Psoas muscle (tissue), 8 donors: ENCODE results near the gene MRPL17. TPM values are rescaled to one million over a fixed set of nuclear protein-coding genes. Genes with fewer than 3 reads are reported as not detected.

Experiments used
- ATAC-seq, 4 donors: fragments of 200-7000 bp; cut with Tn5 transposase; one replicate each; pipeline ENCODE4 v1.9.1; 2020; ENCODE audit warnings: moderate library complexity in 3 of 4, mild to moderate bottlenecking in 2 of 4
- DNase-seq, 2 donors: peaks; one replicate each; pipeline ENCODE4 v3.0.0-alpha.2; 2020
- H3K27ac ChIP-seq: fragments of 200-600 bp; one replicate; pipeline ENCODE4 v1.8.0; 2022
- H3K27me3 ChIP-seq, 3 donors: fragments of 200-600 bp in 1 of 3; one replicate each; pipeline versions ENCODE4 v1.6.1 to v1.8.0; 2013 to 2022; ENCODE audit warnings: low read length in 2 of 3, mild to moderate bottlenecking in 2 of 3, moderate library complexity in 1 of 3; ENCODE audit not compliant: insufficient read depth in 3 of 3
- H3K36me3 ChIP-seq, 2 donors: fragments of 200-600 bp in 1 of 2; one replicate each; pipeline versions ENCODE4 v1.6.1 to v1.8.0; 2013 to 2022; ENCODE audit warnings: low read depth in 1 of 2, mild to moderate bottlenecking in 1 of 2, moderate library complexity in 1 of 2; ENCODE audit not compliant: insufficient read depth in 1 of 2
- H3K4me1 ChIP-seq: fragments of 200-600 bp; one replicate; pipeline ENCODE4 v1.8.0; 2022
- H3K4me3 ChIP-seq: fragments of 200-600 bp; one replicate; pipeline ENCODE4 v1.8.0; 2022; ENCODE audit warnings: mild to moderate bottlenecking
- H3K9me3 ChIP-seq: fragments of 200-600 bp; one replicate; pipeline ENCODE4 v1.8.0; 2022
- CTCF ChIP-seq: fragments of 200-600 bp; IDR thresholded peaks from one replicate; pipeline ENCODE4 v1.8.0; 2022; ENCODE audit warnings: antibody characterized with exemption
- WGBS, 3 donors: extraction: QIAGEN DNeasy Blood & Tissue Kit; methylation state at CpG; one replicate each; pipeline versions ENCODE4 v1.1.6 to v1.1.7; 2013; 5-methylcytosine and 5-hydroxymethylcytosine counted together
- intact Hi-C, 2 donors: fragments of 100-400 bp; cut with DNase I; formaldehyde crosslinking; loops; one replicate each; pipeline versions ENCODE4 v1.11.0 to v1.14.2; 2022
- polyA plus RNA-seq, 3 donors: library from polyadenylated mRNA; stranded (reverse); fragments of 200-250 nt; gene quantifications; one replicate each; pipeline ENCODE4 v1.2.3, GENCODE V29; 2013
- total RNA-seq, 4 donors: library from RNA; stranded (reverse); fragmentation: NEBNext Ultra II Directional in 2 of 4; extraction: Animal tissue kit (Norgen Biotek cat#: 25700) in 2 of 4; gene quantifications; one replicate each; pipeline versions ENCODE4 v1.2.1 to v1.2.4, GENCODE V29; 2021 to 2023
- donor health status: healthy with polysubstance abuse.
- donor health status: DM: no; HTN: no; CAD: no; lungs with moderate emphysema.
- donor health status: Bipolar disorder and iron deficiency.
- donor health status: healthy.
- donor health status: DM: yes; HTN: yes; CAD: no.
- donor health status: DM: no; HTN: no; CAD: no.
- donor health status: DM: no; HTN: no; CAD: no.
- donor health status: DM: yes; HTN: yes; CAD: no.

MRPL17 gene
- total and polyA plus RNA-seq, 7 donors, result 27.2 to 95.6 (median 43.0) TPM

- Histone ChIP-seq H3K9me3 (no peaks in the 10 kb centered on the region), H3K27me3 (peaks cover 0 to 27% (median 9%) of the 10 kb centered on the region in 3 donors), H3K4me1 (peaks cover 7% of the 10 kb centered on the region), H3K36me3 (no peaks in the 10 kb centered on the region), H3K4me3 (no peak overlapping the region), H3K27ac (no peak overlapping the region)
- intact Hi-C loops, result no loop called here
- WGBS, 3 donors, result 95 to 100% (median 96%) methylated on average over 1 of the region's 1 CpG
- DNase-seq (no peak), ATAC-seq (no peak)
- no peak for TF ChIP-seq CTCF
These were observed 30.0 kb downstream of the MRPL17 start for GRCh38 chr11:6653097-6653496.

- Histone ChIP-seq H3K4me3 (no peak overlapping the region), H3K9me3 (no peaks in the 10 kb centered on the region), H3K27ac (no peak overlapping the region), H3K27me3 (peaks cover 0 to 21% (median 9%) of the 10 kb centered on the region in 3 donors), H3K36me3 (no peaks in the 10 kb centered on the region), H3K4me1 (peaks cover 11% of the 10 kb centered on the region)
- WGBS, 3 donors, result 56 to 60% (median 60%) methylated on average over 3 of the region's 3 CpGs
- no peak for TF ChIP-seq CTCF
- no peak for ATAC-seq
- intact Hi-C loops, result no loop called here
- DNase-seq, result no peak
These were observed 31.0 kb downstream of the MRPL17 start for GRCh38 chr11:6652182-6652581.

GRCh38 chr11:6650980-6651379 lies 32.2 kb downstream of the MRPL17 start:
- ATAC-seq, result no peak

GRCh38 chr11:6650104-6650503 lies 33.0 kb downstream of the MRPL17 start:
- H3K36me3 ChIP-seq, result no peaks in the 10 kb centered on the region
- no peak for TF ChIP-seq CTCF
- H3K9me3 ChIP-seq, result no peaks in the 10 kb centered on the region
- ATAC-seq, result no peak
- intact Hi-C loops, result no loop called here
- no peak overlapping the region for H3K27ac ChIP-seq
- H3K4me3 ChIP-seq, result no peak overlapping the region
- no peak for DNase-seq
- H3K4me1 ChIP-seq, result peaks cover 11% of the 10 kb centered on the region
- peaks cover 0 to 12% (median 0%) of the 10 kb centered on the region in 3 donors for H3K27me3 ChIP-seq

More at GRCh38 chr11:6650980-6651379, 32.2 kb downstream of the MRPL17 start:
- H3K9me3 ChIP-seq, result no peaks in the 10 kb centered on the region
- H3K4me3 ChIP-seq, result no peak overlapping the region
- DNase-seq, result no peak
- TF ChIP-seq CTCF, result no peak
- no peak overlapping the region for H3K27ac ChIP-seq
- H3K4me1 ChIP-seq, result peaks cover 11% of the 10 kb centered on the region
- H3K27me3 ChIP-seq, result peaks cover 0 to 16% (median 2%) of the 10 kb centered on the region in 3 donors
- 50 to 83% (median 75%) methylated on average over 6 of the region's 6 CpGs for WGBS, 3 donors
- intact Hi-C loops, result no loop called here
- no peaks in the 10 kb centered on the region for H3K36me3 ChIP-seq

GRCh38 chr11:6648501-6648900 lies 34.6 kb downstream of the MRPL17 start:
- intact Hi-C loops, result no loop called here
- no peak for DNase-seq
- ATAC-seq, result no peak
- Histone ChIP-seq H3K27me3 (peaks cover 0 to 5% (median 0%) of the 10 kb centered on the region in 3 donors), H3K9me3 (no peaks in the 10 kb centered on the region), H3K4me1 (peaks cover 11% of the 10 kb centered on the region), H3K4me3 (no peak overlapping the region), H3K36me3 (no peaks in the 10 kb centered on the region), H3K27ac (no peak overlapping the region)
- WGBS, 3 donors, result 45 to 63% (median 57%) methylated on average over 1 of the region's 1 CpG
- TF ChIP-seq CTCF, result no peak
